Skeletal muscle tissue (tissue), 4 donors: Measurements from ENCODE around the gene SEMA5A. TPM values are rescaled to one million over a fixed set of nuclear protein-coding genes. Genes with fewer than 3 reads are reported as not detected.
"Not testable (repeated sequence)": the region's sequence is repeated elsewhere in the genome, so short reads cannot be mapped to it uniquely, and the experiment has no call there.

Experiments used
- H3K27ac ChIP-seq: one replicate; pipeline ENCODE4 v1.7.0; 2013; ENCODE audit warnings: mild to moderate bottlenecking, low read depth, low read length, inconsistent platforms
- H3K27me3 ChIP-seq, 3 donors: one replicate each; pipeline ENCODE4 v1.7.0; 2013; ENCODE audit warnings: low read length in 3 of 3; ENCODE audit not compliant: control insufficient read depth in 3 of 3, insufficient read depth in 3 of 3
- H3K36me3 ChIP-seq, 3 donors: one replicate each; pipeline ENCODE4 v1.7.0; 2013; ENCODE audit warnings: low read length in 3 of 3; ENCODE audit not compliant: control insufficient read depth in 3 of 3, insufficient read depth in 3 of 3
- H3K4me1 ChIP-seq, 3 donors: one replicate each; pipeline ENCODE4 v1.7.0; 2013; ENCODE audit warnings: low read length in 3 of 3, mild to moderate bottlenecking in 3 of 3; ENCODE audit not compliant: control insufficient read depth in 3 of 3, insufficient read depth in 3 of 3
- H3K4me3 ChIP-seq, 3 donors: one replicate each; pipeline ENCODE4 v1.7.0; 2013; ENCODE audit warnings: low read length in 3 of 3
- H3K9ac ChIP-seq, 3 donors: one replicate each; pipeline ENCODE4 v1.7.0; 2013; ENCODE audit warnings: low read length in 3 of 3, mild to moderate bottlenecking in 3 of 3, moderate library complexity in 2 of 3, low read depth in 1 of 3
- H3K9me3 ChIP-seq, 3 donors: one replicate each; pipeline ENCODE4 v1.7.0; 2013; ENCODE audit warnings: low read length in 3 of 3; ENCODE audit not compliant: control insufficient read depth in 3 of 3
- total RNA-seq: library from RNA; depleted of rRNA; stranded (reverse); fragments of >200 nt; gene quantifications from one replicate; pipeline ENCODE4 v1.2.3, GENCODE V29; 2014
- donor health status: Osteomylitis.

Gene SEMA5A
- total RNA-seq, 1 donor from 2014 or later, result 25.1 TPM

- Histone ChIP-seq H3K9ac (no peak overlapping the region), H3K9me3 (no peaks in the 10 kb centered on the region), H3K4me3 (no peak overlapping the region), H3K27me3 (no peaks in the 10 kb centered on the region), H3K4me1 (no peaks in the 10 kb centered on the region), H3K36me3 (no peaks in the 10 kb centered on the region), H3K27ac (no peak overlapping the region)
These were observed 130.3 kb downstream of the SEMA5A start for GRCh38 chr5:9415566-9415965.

DNA sequence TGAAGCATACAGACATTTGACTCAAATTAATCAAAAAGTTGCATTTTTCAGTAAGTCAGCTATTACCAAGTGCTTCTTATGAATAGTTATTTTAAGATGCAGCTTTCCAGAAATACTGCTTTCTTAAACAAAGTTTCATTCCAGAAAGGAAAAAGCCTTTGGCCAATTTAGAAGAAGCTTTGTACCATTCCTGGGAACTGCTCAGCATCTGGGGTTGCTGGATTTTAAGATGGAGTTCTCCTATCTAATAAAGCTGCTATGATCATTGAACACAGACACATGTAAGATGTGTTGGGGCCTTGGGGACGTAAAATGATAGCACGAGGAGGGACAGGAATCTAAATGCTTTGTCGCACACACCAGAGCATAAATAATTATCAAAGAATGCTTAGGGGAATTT lies 130.8 kb downstream of the SEMA5A start:
- no peaks in the 10 kb centered on the region for H3K4me1 ChIP-seq
- H3K4me3 ChIP-seq, result no peak overlapping the region
- no peaks in the 10 kb centered on the region for H3K36me3 ChIP-seq
- no peaks in the 10 kb centered on the region for H3K9me3 ChIP-seq
- no peak overlapping the region for H3K27ac ChIP-seq
- H3K27me3 ChIP-seq, result no peaks in the 10 kb centered on the region
- H3K9ac ChIP-seq, result no peak overlapping the region

GRCh38 chr5:9411142-9411541 lies 134.7 kb downstream of the SEMA5A start:
- Histone ChIP-seq H3K4me3 (no peak overlapping the region), H3K4me1 (no peaks in the 10 kb centered on the region), H3K9me3 (no peaks in the 10 kb centered on the region), H3K27ac (no peak overlapping the region), H3K9ac (no peak overlapping the region), H3K27me3 (no peaks in the 10 kb centered on the region), H3K36me3 (no peaks in the 10 kb centered on the region)

DNA sequence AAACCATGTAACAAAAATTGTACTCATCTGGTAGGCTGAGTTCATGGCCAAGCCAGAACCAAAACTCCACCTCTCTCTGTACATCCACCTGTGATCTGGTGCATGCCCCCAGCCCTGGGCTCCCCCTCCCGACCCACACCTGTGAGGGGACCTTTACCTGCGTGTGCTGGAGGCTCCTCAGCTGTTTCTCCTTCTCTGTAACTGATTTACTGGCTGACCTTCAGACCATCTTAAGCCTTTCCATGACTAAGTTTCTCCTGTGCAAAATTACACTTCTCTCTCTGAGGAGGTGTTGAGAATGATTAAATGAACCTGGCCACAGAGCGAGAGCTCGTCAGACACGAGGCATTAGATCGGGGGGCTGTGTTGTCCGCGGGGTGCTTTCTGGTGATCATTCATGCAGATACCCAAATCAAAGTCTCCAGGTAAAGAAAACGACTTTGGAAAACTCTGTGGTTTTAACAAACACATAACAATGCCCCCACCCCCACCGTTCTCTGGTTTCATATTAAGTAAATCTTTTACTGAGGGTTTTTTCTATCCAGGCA lies 136.4 kb downstream of the SEMA5A start:
- H3K9ac ChIP-seq, result no peak overlapping the region
- no peaks in the 10 kb centered on the region for H3K9me3 ChIP-seq
- H3K4me3 ChIP-seq, result no peak overlapping the region
- no peaks in the 10 kb centered on the region for H3K36me3 ChIP-seq
- no peak overlapping the region for H3K27ac ChIP-seq
- no peaks in the 10 kb centered on the region for H3K4me1 ChIP-seq
- H3K27me3 ChIP-seq, result no peaks in the 10 kb centered on the region

- no peak overlapping the region for H3K4me3 ChIP-seq
- no peaks in the 10 kb centered on the region for H3K36me3 ChIP-seq
- no peaks in the 10 kb centered on the region for H3K4me1 ChIP-seq
- H3K27me3 ChIP-seq, result no peaks in the 10 kb centered on the region
- no peaks in the 10 kb centered on the region for H3K9me3 ChIP-seq
- H3K9ac ChIP-seq, result no peak overlapping the region
- no peak overlapping the region for H3K27ac ChIP-seq
These were observed 136.9 kb downstream of the SEMA5A start for GRCh38 chr5:9408964-9409363.

- H3K4me3 ChIP-seq, result no peak overlapping the region
- H3K27me3 ChIP-seq, result no peaks in the 10 kb centered on the region
- H3K9me3 ChIP-seq, result no peaks in the 10 kb centered on the region
- no peaks in the 10 kb centered on the region for H3K36me3 ChIP-seq
- no peak overlapping the region for H3K27ac ChIP-seq
- no peak overlapping the region for H3K9ac ChIP-seq
- H3K4me1 ChIP-seq, result no peaks in the 10 kb centered on the region
These were observed 140.6 kb downstream of the SEMA5A start for GRCh38 chr5:9405196-9405754.

DNA sequence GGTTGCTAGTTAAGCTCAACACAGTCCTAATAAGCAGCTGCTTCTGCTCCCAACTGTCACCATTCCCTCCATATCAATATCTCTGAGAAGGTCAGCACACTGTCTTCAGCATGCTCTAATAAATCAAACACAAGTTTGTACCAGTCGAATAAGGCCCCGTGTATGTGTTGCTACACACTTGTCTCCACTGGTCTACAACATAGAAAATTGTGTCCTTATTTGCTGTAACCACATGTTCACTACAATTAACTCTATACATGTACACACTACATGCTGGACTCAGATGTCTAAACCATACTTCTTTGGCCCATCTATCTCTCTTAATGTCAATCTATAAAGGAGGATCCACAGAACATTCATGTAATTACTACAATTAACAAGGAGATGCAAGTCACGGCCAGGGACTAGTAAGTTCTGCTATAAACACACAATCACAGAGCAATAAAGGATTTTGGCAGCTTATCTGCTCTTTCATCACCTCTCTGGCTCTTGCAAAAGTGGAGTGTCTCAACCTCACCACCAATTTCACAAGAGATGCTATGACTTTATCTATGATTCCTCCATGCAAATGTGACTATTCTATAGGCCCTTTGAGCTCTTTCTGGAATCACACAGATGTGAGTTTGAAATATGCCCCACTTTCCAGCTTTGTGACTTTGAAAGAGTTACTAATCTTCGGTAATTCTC lies 143.9 kb downstream of the SEMA5A start:
- Histone ChIP-seq H3K27me3 (no peaks in the 10 kb centered on the region), H3K4me3 (no peak overlapping the region), H3K9me3 (no peaks in the 10 kb centered on the region), H3K27ac (no peak overlapping the region), H3K36me3 (no peaks in the 10 kb centered on the region), H3K9ac (no peak overlapping the region), H3K4me1 (no peaks in the 10 kb centered on the region)

- not testable (repeated sequence) for H3K9me3 ChIP-seq, H3K27me3 ChIP-seq, H3K27ac ChIP-seq, H3K4me1 ChIP-seq, H3K9ac ChIP-seq, H3K4me3 ChIP-seq, H3K36me3 ChIP-seq
These were observed 146.1 kb downstream of the SEMA5A start for GRCh38 chr5:9399783-9400182.

GRCh38 chr5:9399094-9399493 lies 146.8 kb downstream of the SEMA5A start:
- Histone ChIP-seq H3K4me1 (no peaks in the 10 kb centered on the region), H3K27me3 (no peaks in the 10 kb centered on the region), H3K9me3 (no peaks in the 10 kb centered on the region), H3K4me3 (no peak overlapping the region), H3K27ac (no peak overlapping the region), H3K36me3 (no peaks in the 10 kb centered on the region), H3K9ac (no peak overlapping the region)

- Histone ChIP-seq H3K27me3 (no peaks in the 10 kb centered on the region), H3K9me3 (no peaks in the 10 kb centered on the region), H3K9ac (no peak overlapping the region), H3K4me3 (no peak overlapping the region), H3K36me3 (no peaks in the 10 kb centered on the region), H3K27ac (no peak overlapping the region), H3K4me1 (no peaks in the 10 kb centered on the region)
These were observed 147.6 kb downstream of the SEMA5A start for GRCh38 chr5:9398227-9398626.
